RWPE2 (cell line): ENCODE measurements around the gene NSD2.

Source experiments
- ATAC-seq: fragments of 200-7000 bp; cut with Tn5 transposase; 3 replicates; pipeline ENCODE4 v1.9.1; 2021; ENCODE audit warnings: low read depth
- DNase-seq: peaks from one replicate; pipeline ENCODE4 v3.0.0-alpha.2; 2020; ENCODE audit warnings: low spot score
- H3K27ac ChIP-seq: fragments of 450-650 bp; 2 replicates; pipeline ENCODE4 v1.5.1; 2017; ENCODE audit warnings: mild to moderate bottlenecking; ENCODE audit not compliant: poor library complexity, severe bottlenecking
- H3K27me3 ChIP-seq: fragments of 250-450 bp; sonication (Bioruptor Pico); 2 replicates; pipeline ENCODE4 v1.5.1; 2021; ENCODE audit warnings: mild to moderate bottlenecking, moderate library complexity; ENCODE audit not compliant: insufficient read depth, poor library complexity, severe bottlenecking
- H3K36me3 ChIP-seq: fragments of 250-450 bp; sonication (Bioruptor Pico); 2 replicates; pipeline ENCODE4 v1.5.1; 2020; ENCODE audit warnings: low read depth, mild to moderate bottlenecking, moderate library complexity
- H3K4me1 ChIP-seq: fragments of 250-450 bp; sonication (Bioruptor Pico); 2 replicates; pipeline ENCODE4 v1.5.1; 2021; ENCODE audit warnings: mild to moderate bottlenecking, moderate library complexity; ENCODE audit not compliant: insufficient read depth, poor library complexity, severe bottlenecking
- H3K4me3 ChIP-seq: fragments of 250-450 bp; sonication (Bioruptor Pico); 2 replicates; pipeline ENCODE4 v1.5.1; 2021; ENCODE audit warnings: mild to moderate bottlenecking, moderate library complexity; ENCODE audit not compliant: severe bottlenecking
- H3K9me3 ChIP-seq: fragments of 250-450 bp; sonication (Bioruptor Pico); 2 replicates; pipeline ENCODE4 v1.5.1; 2021; ENCODE audit warnings: mild to moderate bottlenecking, moderate library complexity; ENCODE audit not compliant: severe bottlenecking
- TF ChIP-seq, protein P1 (sequence below): fragments of 450-650 bp; IDR thresholded peaks from one replicate; pipeline ENCODE4 v1.5.1; 2017; ENCODE audit warnings: mild to moderate bottlenecking, moderate library complexity; ENCODE audit not compliant: poor library complexity, severe bottlenecking

The NSD2 gene

GRCh38 chr4:1846580-1846979, 24.6 kb upstream of the NSD2 start:
- H3K4me3 ChIP-seq = no peak overlapping the region
- DNase-seq (no peak), ATAC-seq (no peak)
- H3K27me3 ChIP-seq = no peaks in the 10 kb centered on the region
- TF ChIP-seq, protein P1, sequence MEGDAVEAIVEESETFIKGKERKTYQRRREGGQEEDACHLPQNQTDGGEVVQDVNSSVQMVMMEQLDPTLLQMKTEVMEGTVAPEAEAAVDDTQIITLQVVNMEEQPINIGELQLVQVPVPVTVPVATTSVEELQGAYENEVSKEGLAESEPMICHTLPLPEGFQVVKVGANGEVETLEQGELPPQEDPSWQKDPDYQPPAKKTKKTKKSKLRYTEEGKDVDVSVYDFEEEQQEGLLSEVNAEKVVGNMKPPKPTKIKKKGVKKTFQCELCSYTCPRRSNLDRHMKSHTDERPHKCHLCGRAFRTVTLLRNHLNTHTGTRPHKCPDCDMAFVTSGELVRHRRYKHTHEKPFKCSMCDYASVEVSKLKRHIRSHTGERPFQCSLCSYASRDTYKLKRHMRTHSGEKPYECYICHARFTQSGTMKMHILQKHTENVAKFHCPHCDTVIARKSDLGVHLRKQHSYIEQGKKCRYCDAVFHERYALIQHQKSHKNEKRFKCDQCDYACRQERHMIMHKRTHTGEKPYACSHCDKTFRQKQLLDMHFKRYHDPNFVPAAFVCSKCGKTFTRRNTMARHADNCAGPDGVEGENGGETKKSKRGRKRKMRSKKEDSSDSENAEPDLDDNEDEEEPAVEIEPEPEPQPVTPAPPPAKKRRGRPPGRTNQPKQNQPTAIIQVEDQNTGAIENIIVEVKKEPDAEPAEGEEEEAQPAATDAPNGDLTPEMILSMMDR = no peak
- H3K4me1 ChIP-seq = no peaks in the 10 kb centered on the region
- no peaks in the 10 kb centered on the region for H3K9me3 ChIP-seq
- no peak overlapping the region for H3K27ac ChIP-seq
- H3K36me3 ChIP-seq = peaks cover 62% of the 10 kb centered on the region

GRCh38 chr4:1850276-1850675, 20.9 kb upstream of the NSD2 start:
- TF ChIP-seq, protein P1 = no peak
- no peaks in the 10 kb centered on the region for H3K27me3 ChIP-seq
- no peak for DNase-seq
- no peak overlapping the region for H3K27ac ChIP-seq
- H3K4me3 ChIP-seq = no peak overlapping the region
- ATAC-seq = no peak
- H3K9me3 ChIP-seq = no peaks in the 10 kb centered on the region
- peaks cover 2% of the 10 kb centered on the region for H3K4me1 ChIP-seq
- peaks cover 43% of the 10 kb centered on the region for H3K36me3 ChIP-seq

- no peaks in the 10 kb centered on the region for H3K27me3 ChIP-seq
- H3K36me3 ChIP-seq = peaks cover 34% of the 10 kb centered on the region
- no peak overlapping the region for H3K27ac ChIP-seq
- ATAC-seq (no peak), DNase-seq (no peak)
- no peak overlapping the region for H3K4me3 ChIP-seq
- H3K4me1 ChIP-seq = peaks cover 2% of the 10 kb centered on the region
- TF ChIP-seq, protein P1 = no peak
- H3K9me3 ChIP-seq = no peaks in the 10 kb centered on the region
These were observed 20.0 kb upstream of the NSD2 start for GRCh38 chr4:1851160-1851559.

- TF ChIP-seq, protein P1 = no peak
- no peaks in the 10 kb centered on the region for H3K9me3 ChIP-seq
- no peaks in the 10 kb centered on the region for H3K27me3 ChIP-seq
- H3K4me3 ChIP-seq = no peak overlapping the region
- no peak for DNase-seq
- no peak overlapping the region for H3K27ac ChIP-seq
- no peak for ATAC-seq
- peaks cover 28% of the 10 kb centered on the region for H3K36me3 ChIP-seq
- peaks cover 2% of the 10 kb centered on the region for H3K4me1 ChIP-seq
These were observed 19.4 kb upstream of the NSD2 start for GRCh38 chr4:1851575-1852410.

DNA sequence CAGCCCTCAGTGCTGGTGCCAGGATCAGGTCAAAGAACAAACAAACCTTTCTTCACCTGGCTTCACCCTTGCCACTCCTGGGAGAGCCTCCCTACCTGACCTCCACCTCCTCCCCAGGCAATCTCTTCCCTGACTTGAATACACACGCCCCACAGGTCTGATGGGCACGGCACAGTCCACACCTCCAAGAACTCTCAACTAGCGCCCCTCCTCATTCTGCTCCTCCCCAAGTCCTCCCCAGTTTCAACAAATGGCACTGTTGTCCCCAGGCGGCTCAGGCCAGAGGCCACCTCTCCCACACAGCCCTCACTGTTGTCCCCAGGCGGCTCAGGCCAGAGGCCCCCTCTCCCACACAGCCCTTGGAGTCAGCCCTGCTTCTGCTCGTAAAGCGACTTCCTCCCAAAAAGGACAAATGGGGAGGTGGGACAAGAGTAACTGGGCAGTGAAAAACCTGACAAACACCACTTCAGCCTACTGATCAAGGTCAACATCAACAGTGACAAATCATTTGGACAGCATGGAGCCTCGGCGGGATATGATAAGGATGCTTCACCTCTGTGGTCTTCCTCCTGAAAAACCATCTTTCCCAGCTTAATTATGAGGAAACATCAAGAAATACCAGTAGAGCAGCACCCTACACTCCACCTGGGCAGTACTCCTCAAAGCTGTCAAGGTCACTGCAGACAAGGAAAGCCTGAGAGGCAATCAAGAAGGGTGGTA, 18.1 kb upstream of the NSD2 start:
- H3K27ac ChIP-seq = no peak overlapping the region

More for the DNA sequence above, 18.1 kb upstream of the NSD2 start:
- H3K9me3 ChIP-seq = no peaks in the 10 kb centered on the region
- no peaks in the 10 kb centered on the region for H3K27me3 ChIP-seq
- DNase-seq = no peak
- H3K4me3 ChIP-seq = no peak overlapping the region
- TF ChIP-seq, protein P1 = no peak
- peaks cover 2% of the 10 kb centered on the region for H3K4me1 ChIP-seq
- peaks cover 18% of the 10 kb centered on the region for H3K36me3 ChIP-seq
- no peak for ATAC-seq
